HG03066 (cell line): ENCODE data around the gene EGFR.

ENCODE experiments used
- ATAC-seq: cut with Tn5 transposase; IDR thresholded peaks from one replicate; pipeline ENCODE4 v1.9.1; 2021; ENCODE audit warnings: low read depth; ENCODE audit not compliant: unreplicated experiment

Gene EGFR

GRCh38 chr7:55202150-55202913, 183.5 kb downstream of the EGFR start:
- no peak for ATAC-seq

- ATAC-seq: no peak
Measured at GRCh38 chr7:55203300-55203699, 184.5 kb downstream of the EGFR start.

GRCh38 chr7:55205124-55205955, 186.5 kb downstream of the EGFR start:
- no peak for ATAC-seq

GRCh38 chr7:55206235-55207029, 187.6 kb downstream of the EGFR start:
- ATAC-seq: no peak

- no peak for ATAC-seq
Measured at GRCh38 chr7:55207436-55208125, 188.8 kb downstream of the EGFR start.

GRCh38 chr7:55209366-55209765, 190.5 kb downstream of the EGFR start:
- no peak for ATAC-seq

- no peak for ATAC-seq
Measured at GRCh38 chr7:55210176-55210575, 191.4 kb downstream of the EGFR start.

GRCh38 chr7:55210716-55211115, 191.9 kb downstream of the EGFR start:
- no peak for ATAC-seq

GRCh38 chr7:55211726-55212125, 192.9 kb downstream of the EGFR start:
- no peak for ATAC-seq

GRCh38 chr7:55212176-55212575, 193.4 kb downstream of the EGFR start:
- no peak for ATAC-seq

GRCh38 chr7:55212838-55213237, 194.0 kb downstream of the EGFR start:
- ATAC-seq: no peak

- no peak for ATAC-seq
Measured at GRCh38 chr7:55214707-55215106, 195.9 kb downstream of the EGFR start.

- ATAC-seq: no peak
Measured at GRCh38 chr7:55223023-55223422, 204.2 kb downstream of the EGFR start.

- ATAC-seq: no peak
Measured at GRCh38 chr7:55224111-55224510, 205.3 kb downstream of the EGFR start.

- ATAC-seq: no peak
Measured at GRCh38 chr7:55224810-55225209, 206.0 kb downstream of the EGFR start.

GRCh38 chr7:55230014-55230413, 211.2 kb downstream of the EGFR start:
- ATAC-seq: no peak

GRCh38 chr7:55231736-55232280, 213.0 kb downstream of the EGFR start:
- no peak for ATAC-seq

GRCh38 chr7:55233001-55233400, 214.2 kb downstream of the EGFR start:
- no peak for ATAC-seq

- ATAC-seq: no peak
Measured at GRCh38 chr7:55234408-55234807, 215.6 kb downstream of the EGFR start.

- ATAC-seq: no peak
Measured at GRCh38 chr7:55235115-55235514, 216.3 kb downstream of the EGFR start.
